Neural cell (in vitro differentiated cells): ENCODE data around the gene NELFE.

Source experiments
- CTCF ChIP-seq: fragments of 450-650 bp; IDR thresholded peaks from 2 replicates; pipeline ENCODE4 v1.5.1; 2014; ENCODE audit warnings: antibody characterized with exemption, mild to moderate bottlenecking, moderate library complexity; ENCODE audit not compliant: poor library complexity, severe bottlenecking
- EP300 ChIP-seq: fragments of 450-650 bp; conservative IDR thresholded peaks from 2 replicates; pipeline ENCODE4 v1.6.1; 2014; ENCODE audit warnings: antibody characterized with exemption, mild to moderate bottlenecking, moderate library complexity; ENCODE audit not compliant: poor library complexity, severe bottlenecking
- EZH2 ChIP-seq: fragments of 200-600, 300-800 bp; shearing (Covaris generic), sonication (generic); IDR thresholded peaks from 2 replicates; pipeline ENCODE4 v1.6.1; 2014; ENCODE audit warnings: antibody characterized with exemption, low read length, borderline replicate concordance, mild to moderate bottlenecking; ENCODE audit not compliant: insufficient read depth, poor library complexity, severe bottlenecking
- RAD21 ChIP-seq: fragments of 450-650 bp; conservative IDR thresholded peaks from 2 replicates; pipeline ENCODE4 v1.6.1; 2014; ENCODE audit warnings: antibody characterized with exemption, mild to moderate bottlenecking, moderate library complexity
- REST ChIP-seq: IDR thresholded peaks from 2 replicates; pipeline ENCODE4 v1.6.1; 2012; ENCODE audit warnings: borderline replicate concordance
- TAF1 ChIP-seq: IDR thresholded peaks from 2 replicates; pipeline ENCODE4 v1.6.1; 2012; ENCODE audit warnings: low read depth

GRCh38 chr6:31918069-31918720, 40.6 kb downstream of the NELFE start:
- TF ChIP-seq CTCF (no peak), RAD21 (no peak), TAF1 (no peak), REST (no peak), EP300 (no peak), EZH2 (no peak)
